HCT116 (cell line): ENCODE data around the gene NFXL1. TPM values are rescaled to one million over a fixed set of nuclear protein-coding genes. Genes with fewer than 3 reads are reported as not detected.

ENCODE experiments used
- ATAC-seq: fragments of 200-7000 bp; cut with Tn5 transposase; 2 replicates; pipeline ENCODE4 v1.9.1; 2020; ENCODE audit warnings: mild to moderate bottlenecking, moderate library complexity
- BruUV-seq: library from RNA; stranded (reverse); fragments of 400-500 nt; replicated peaks from 2 replicates; lab custom pipeline; 2021; lab: Mats Ljungman, UMichigan
- CTCF ChIA-PET: fragments of 300-600 bp; sonication (Branson Sonifier 250); formaldehyde crosslinking; loops from one replicate; lab custom pipeline; 2021; ENCODE audit warnings: antibody characterized with exemption; lab: Charles Lee
- POLR2A ChIA-PET: fragments of 300-600, 350-600 bp; sonication (Branson Sonifier 250); formaldehyde crosslinking; loops from one replicate; lab custom pipeline; 2021; ENCODE audit warnings: antibody characterized with exemption; lab: Charles Lee
- RAD21 ChIA-PET, 2 experiments: fragments of 300-600 bp; sonication (Branson Sonifier 250); formaldehyde crosslinking; loops; one replicate each; lab custom pipeline; 2023; ENCODE audit warnings: low total read pairs in 2 of 2; ENCODE audit not compliant: uncharacterized antibody in 2 of 2, unreplicated experiment in 2 of 2, low non-redundant PET in 1 of 2; lab: Charles Lee
- DNase-seq: peaks from one replicate; pipeline ENCODE4 v3.0.0-alpha.2; 2010; ENCODE audit warnings: low read depth, low spot score
- H2AFZ ChIP-seq: fragments of 200-600 bp; shearing (Covaris generic), sonication (generic); 2 replicates; pipeline ENCODE4 v1.6.1; 2017; ENCODE audit warnings: low read depth, mixed run types, mixed read lengths, antibody characterized with exemption, low read length; ENCODE audit not compliant: poor library complexity, severe bottlenecking
- H3K27ac ChIP-seq: 2 replicates; pipeline ENCODE4 v1.5.1; 2012; ENCODE audit warnings: low read depth, low read length
- H3K27me3 ChIP-seq: fragments of 200-600 bp; sonication (generic); 2 replicates; pipeline ENCODE4 v1.6.1; 2016; ENCODE audit warnings: mixed run types, low read length, mixed read lengths; ENCODE audit not compliant: insufficient read depth
- H3K36me3 ChIP-seq, 2 experiments: fragments of 200-500 bp in 1 of 2; fragments of 200-600 bp in 1 of 2; sonication (Bioruptor generic) in 1 of 2; sonication (generic) in 1 of 2; 2 replicates each; pipeline versions ENCODE4 v1.5.1 to v1.6.1; 2014 to 2016; ENCODE audit warnings: low read length in 2 of 2, inconsistent platforms in 1 of 2, mixed read lengths in 1 of 2, mixed run types in 1 of 2; ENCODE audit not compliant: insufficient read depth in 2 of 2, control insufficient read depth in 1 of 2
- H3K4me1 ChIP-seq, 2 experiments: fragments of 200-600 bp in 1 of 2; sonication (generic) in 1 of 2; 2 replicates each; pipeline versions ENCODE4 v1.5.1 to v1.6.1; 2012 to 2017; ENCODE audit warnings: low read length in 2 of 2, inconsistent platforms in 1 of 2, mild to moderate bottlenecking in 1 of 2, mixed read lengths in 1 of 2, mixed run types in 1 of 2, moderate library complexity in 1 of 2; ENCODE audit not compliant: insufficient read depth in 2 of 2, control insufficient read depth in 1 of 2
- H3K4me2 ChIP-seq: fragments of 200-600 bp; sonication (generic); 2 replicates; pipeline ENCODE4 v1.6.1; 2017; ENCODE audit warnings: mixed run types, low read length, mixed read lengths
- H3K4me3 ChIP-seq, 2 experiments: fragments of 200-600 bp in 1 of 2; sonication (generic) in 1 of 2; replicated peaks in 1 of 2; 2 replicates each; pipeline ENCODE4 v1.5.1; 2011 to 2016; ENCODE audit warnings: low read length in 2 of 2, control low read depth in 1 of 2, low read depth in 1 of 2, mild to moderate bottlenecking in 1 of 2, mixed read lengths in 1 of 2, mixed run types in 1 of 2
- H3K79me2 ChIP-seq: fragments of 200-600 bp; sonication (generic); 2 replicates; pipeline ENCODE4 v1.6.1; 2017; ENCODE audit warnings: mild to moderate bottlenecking, mixed run types, low read length, moderate library complexity, mixed read lengths; ENCODE audit not compliant: insufficient read depth
- H3K9ac ChIP-seq: fragments of 200-600 bp; sonication (generic); 2 replicates; pipeline ENCODE4 v1.6.1; 2016; ENCODE audit warnings: low read length, mixed read lengths
- H3K9me2 ChIP-seq: fragments of 200-600 bp; sonication (generic), shearing (Covaris generic); 2 replicates; pipeline ENCODE4 v1.6.1; 2017; ENCODE audit warnings: mixed run types, mild to moderate bottlenecking, moderate library complexity; ENCODE audit not compliant: insufficient read depth
- H3K9me3 ChIP-seq, 2 experiments: fragments of 200-500 bp in 1 of 2; fragments of 200-600 bp in 1 of 2; sonication (Bioruptor generic) in 1 of 2; sonication (generic) in 1 of 2; 2 replicates each; pipeline ENCODE4 v1.6.1; 2014 to 2017; ENCODE audit warnings: low read length in 2 of 2, mixed read lengths in 2 of 2, inconsistent platforms in 1 of 2, low read depth in 1 of 2, mild to moderate bottlenecking in 1 of 2, mixed run types in 1 of 2, moderate library complexity in 1 of 2; ENCODE audit not compliant: control insufficient read depth in 1 of 2, insufficient read depth in 1 of 2
- H4K20me1 ChIP-seq: fragments of 200-600 bp; sonication (generic), shearing (Covaris generic); 2 replicates; pipeline ENCODE4 v1.6.1; 2017; ENCODE audit warnings: mixed run types, mild to moderate bottlenecking, moderate library complexity; ENCODE audit not compliant: insufficient read depth
- CTCF ChIP-seq, 3 experiments: fragments of 200-600 bp in 1 of 3; sonication (generic) in 1 of 3; IDR thresholded peaks in 2 of 3; conservative IDR thresholded peaks in 1 of 3; 2 replicates each; pipeline ENCODE4 v1.5.1; 2012 to 2017; ENCODE audit warnings: low read depth in 2 of 3, low read length in 2 of 3, antibody characterized with exemption in 1 of 3, borderline replicate concordance in 1 of 3, control low read depth in 1 of 3, mild to moderate bottlenecking in 1 of 3, mixed read lengths in 1 of 3, mixed run types in 1 of 3, moderate library complexity in 1 of 3; ENCODE audit not compliant: insufficient read depth in 1 of 3
- EGR1 ChIP-seq: IDR thresholded peaks from 2 replicates; pipeline ENCODE4 v1.6.1; 2012; ENCODE audit warnings: low read depth
- ELF1 ChIP-seq: IDR thresholded peaks from 2 replicates; pipeline ENCODE4 v1.6.1; 2012; ENCODE audit warnings: low read depth, borderline replicate concordance
- EZH2 ChIP-seq: fragments of 200-600 bp; sonication (generic); IDR thresholded peaks from 2 replicates; pipeline ENCODE4 v1.6.1; 2017; ENCODE audit warnings: antibody characterized with exemption, mixed run types
- EZH2phosphoT487 ChIP-seq: fragments of 200-600 bp; IDR thresholded peaks from 2 replicates; pipeline ENCODE4 v1.6.1; 2018; ENCODE audit warnings: antibody characterized with exemption, borderline replicate concordance
- FOSL1 ChIP-seq: IDR thresholded peaks from 2 replicates; pipeline ENCODE4 v1.6.1; 2012; ENCODE audit warnings: low read depth
- POLR2A ChIP-seq: IDR thresholded peaks from 2 replicates; pipeline ENCODE4 v1.7.0; 2011; ENCODE audit warnings: borderline replicate concordance; ENCODE audit not compliant: insufficient read depth, insufficient read length; ENCODE audit errors: extremely low read depth
- POLR2AphosphoS5 ChIP-seq: IDR thresholded peaks from 2 replicates; pipeline ENCODE4 v1.6.1; 2011; ENCODE audit warnings: mild to moderate bottlenecking, low read depth, low read length, moderate library complexity
- RAD21 ChIP-seq: IDR thresholded peaks from 2 replicates; pipeline ENCODE4 v1.6.1; 2012; ENCODE audit warnings: low read depth, mild to moderate bottlenecking
- TCF7L2 ChIP-seq: IDR thresholded peaks from 2 replicates; pipeline ENCODE4 v1.7.0; 2011; ENCODE audit warnings: borderline replicate concordance, inconsistent platforms; ENCODE audit not compliant: insufficient read depth, insufficient read length; ENCODE audit errors: extremely low read depth
- YY1 ChIP-seq: IDR thresholded peaks from 2 replicates; pipeline ENCODE4 v1.6.1; 2011; ENCODE audit warnings: low read length, low read depth, moderate library complexity, mild to moderate bottlenecking; ENCODE audit not compliant: insufficient replicate concordance; ENCODE audit errors: extremely low read depth
- ZBTB33 ChIP-seq: IDR thresholded peaks from 2 replicates; pipeline ENCODE4 v1.6.1; 2011; ENCODE audit warnings: mild to moderate bottlenecking, low read length, moderate library complexity; ENCODE audit not compliant: insufficient replicate concordance; ENCODE audit errors: extremely low read depth
- ZFX ChIP-seq: fragments of 450-650 bp; IDR thresholded peaks from 2 replicates; pipeline ENCODE4 v1.6.1; 2017
- ZNF274 ChIP-seq: fragments of 200-500 bp; sonication (Bioruptor generic); IDR thresholded peaks from 2 replicates; pipeline ENCODE4 v1.6.1; 2014; ENCODE audit warnings: mild to moderate bottlenecking, low read depth, low read length, inconsistent platforms
- intact Hi-C: fragments of 100-400 bp; cut with micrococcal nuclease; formaldehyde crosslinking; loops from 2 replicates; pipeline ENCODE4 v1.10.0; 2022
- total RNA-seq: library from RNA; stranded (reverse); gene quantifications from one replicate; pipeline ENCODE4 v1.2.1, GENCODE V29; 2021; ENCODE audit not compliant: unreplicated experiment

The NFXL1 gene
- total RNA-seq, 1 experiment from 2014 or later, result 26.8 TPM

- TF ChIP-seq RAD21 (no peak), TCF7L2 (no peak), ELF1 (no peak), EZH2phosphoT487 (no peak)
Observed at GRCh38 chr4:47852136-47852535, 62.2 kb downstream of the NFXL1 start (continued).

DNA sequence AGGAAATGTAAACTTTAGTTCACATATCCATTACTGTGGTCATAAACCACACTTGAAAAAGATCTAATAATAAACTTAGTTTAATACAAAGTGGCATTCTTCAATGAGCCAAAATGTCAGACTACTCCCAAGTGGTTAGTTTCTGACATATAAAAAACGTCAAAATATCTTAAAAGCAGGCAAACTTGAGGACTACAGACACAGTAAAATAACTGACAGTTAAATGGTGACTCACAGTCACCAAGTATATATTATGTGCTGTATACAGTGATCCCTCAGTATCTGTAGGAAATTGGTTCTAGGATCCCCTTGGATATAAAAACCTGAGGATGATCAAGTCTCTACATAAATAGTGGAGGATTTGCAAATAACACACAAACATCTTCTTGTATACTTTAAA is 64.9 kb downstream of the NFXL1 start:
- H3K4me2 ChIP-seq, result no peak overlapping the region
- no peaks in the 10 kb centered on the region for H3K27me3 ChIP-seq
- no peak for DNase-seq
- CTCF ChIA-PET, result no interaction called here
- no peak for ATAC-seq
- H3K9ac ChIP-seq, result no peak overlapping the region
- POLR2A ChIA-PET, result no interaction called here
- intact Hi-C loops, result no loop called here
- H3K36me3 ChIP-seq, result peaks cover 7 to 13% of the 10 kb centered on the region in 2 experiments; a peak in 2 of 4 replicates
- H3K9me3 ChIP-seq, result no peaks in the 10 kb centered on the region
- H3K79me2 ChIP-seq, result no peaks in the 10 kb centered on the region
- no peak overlapping the region for H2AFZ ChIP-seq
- no peak overlapping the region for H3K4me3 ChIP-seq
- RAD21 ChIA-PET, result no interaction called here
- H3K27ac ChIP-seq, result no peak overlapping the region
- no peak for TF ChIP-seq CTCF (IDR thresholded peaks at IDR 0.05 in 2 of 3, conservative IDR thresholded peaks at IDR 0.05 in 1 of 3; ENCODE audit: borderline replicate concordance in 1 of 3, insufficient read depth in 1 of 3, low read depth in 2 of 3, low read length in 2 of 3)
- no peak for TF ChIP-seq EZH2phosphoT487
- TF ChIP-seq POLR2AphosphoS5, result no peak
- TF ChIP-seq ZBTB33, result no peak
- no peak for TF ChIP-seq ZFX
- TF ChIP-seq POLR2A, result no peak
- no peak for TF ChIP-seq YY1
- no peak for TF ChIP-seq EZH2
- no peak for TF ChIP-seq TCF7L2
- no peak for TF ChIP-seq EGR1
- TF ChIP-seq ZNF274, result no peak
- TF ChIP-seq FOSL1, result no peak
- no peaks in the 10 kb centered on the region; the same call in 1 of the 2 replicates for H3K9me2 ChIP-seq
- H4K20me1 ChIP-seq, result no peaks in the 10 kb centered on the region
- no TSS peak for BruUV-seq
- no peaks in the 10 kb centered on the region for H3K4me1 ChIP-seq
